PC-9 (cell line): Measurements from ENCODE around the gene KIF22. TPM values are rescaled to one million over a fixed set of nuclear protein-coding genes. Genes with fewer than 3 reads are reported as not detected.

ENCODE experiments used
- BruUV-seq: library from RNA; stranded (reverse); fragments of 400-500 nt; replicated peaks from 2 replicates; lab custom pipeline; 2021; lab: Mats Ljungman, UMichigan
- CTCF ChIA-PET: fragments of 300-600 bp; sonication (Branson Sonifier 250); formaldehyde crosslinking; loops from one replicate; lab custom pipeline; 2022; ENCODE audit warnings: antibody characterized with exemption; lab: Charles Lee
- POLR2A ChIA-PET: fragments of 300-600 bp; sonication (Branson Sonifier 250); formaldehyde crosslinking; loops from one replicate; lab custom pipeline; 2022; ENCODE audit warnings: antibody characterized with exemption; ENCODE audit not compliant: unreplicated experiment; lab: Charles Lee
- DNase-seq, 2 experiments: peaks; one replicate each; pipeline versions ENCODE4 v3.0.0 to v3.0.0-alpha.2; 2015 to 2022; ENCODE audit warnings: mixed read lengths in 1 of 2
- H2AFZ ChIP-seq: fragments of 200-600 bp; sonication (generic); 2 replicates; pipeline ENCODE4 v1.8.1; 2017; ENCODE audit warnings: antibody characterized with exemption
- H3F3A ChIP-seq: fragments of 200-600 bp; sonication (generic); 2 replicates; pipeline ENCODE4 v1.8.1; 2017; ENCODE audit warnings: antibody characterized with exemption, mild to moderate bottlenecking, low read depth; ENCODE audit not compliant: insufficient read depth
- H3K27ac ChIP-seq: fragments of 200-600 bp; sonication (generic); 2 replicates; pipeline ENCODE4 v1.6.1; 2016; ENCODE audit warnings: mixed run types
- H3K27me3 ChIP-seq: fragments of 200-600 bp; sonication (generic); 2 replicates; pipeline ENCODE4 v1.6.1; 2016; ENCODE audit warnings: low read depth, mixed run types; ENCODE audit not compliant: insufficient read depth
- H3K36me3 ChIP-seq: fragments of 200-600 bp; sonication (generic); 2 replicates; pipeline ENCODE4 v1.6.1; 2016; ENCODE audit warnings: low read depth, mixed run types
- H3K4me1 ChIP-seq: fragments of 200-600 bp; sonication (generic); replicated peaks from 2 replicates; pipeline ENCODE4 v1.6.1; 2016; ENCODE audit warnings: mixed run types; ENCODE audit not compliant: insufficient read depth
- H3K4me2 ChIP-seq: fragments of 200-600 bp; sonication (generic); 2 replicates; pipeline ENCODE4 v1.6.1; 2017; ENCODE audit warnings: mixed run types
- H3K4me3 ChIP-seq: fragments of 200-600 bp; sonication (generic); 2 replicates; pipeline ENCODE4 v1.6.1; 2016; ENCODE audit warnings: mixed run types
- H3K79me2 ChIP-seq: fragments of 200-600 bp; sonication (generic); 2 replicates; pipeline ENCODE4 v1.6.1; 2017; ENCODE audit warnings: low read depth, mixed run types
- H3K9me2 ChIP-seq: fragments of 200-600 bp; sonication (generic); 2 replicates; pipeline ENCODE4 v1.8.1; 2017; ENCODE audit warnings: mild to moderate bottlenecking; ENCODE audit not compliant: insufficient read depth
- H3K9me3 ChIP-seq: fragments of 200-600 bp; sonication (generic); 2 replicates; pipeline ENCODE4 v1.8.1; 2016; ENCODE audit warnings: low read depth; ENCODE audit not compliant: insufficient read depth
- H4K20me1 ChIP-seq: fragments of 200-600 bp; sonication (generic); 2 replicates; pipeline ENCODE4 v1.8.1; 2017; ENCODE audit not compliant: insufficient read depth
- CTCF ChIP-seq: fragments of 200-600 bp; sonication (generic); conservative IDR thresholded peaks from 2 replicates; pipeline ENCODE4 v1.6.1; 2017; ENCODE audit warnings: mixed run types, antibody characterized with exemption, mild to moderate bottlenecking, moderate library complexity
- EZH2 ChIP-seq: fragments of 200-600 bp; sonication (generic); IDR thresholded peaks from 2 replicates; pipeline ENCODE4 v1.8.0; 2017; ENCODE audit warnings: antibody characterized with exemption, low read depth
- intact Hi-C: fragments of 100-400 bp; cut with micrococcal nuclease; formaldehyde crosslinking; loops from one replicate; pipeline ENCODE4 v1.10.0; 2022; ENCODE audit not compliant: unreplicated experiment
- total RNA-seq: library from RNA; stranded (reverse); gene quantifications from 2 replicates; pipeline ENCODE4 v1.2.3, GENCODE V29; 2021

The KIF22 gene
- total RNA-seq, 1 experiment from 2014 or later, result 179 TPM

- ChIA-PET POLR2A (interaction anchor here (0.6 kb wide), 1 partner anchor 11 kb away, joined by 4 read pairs; no protein-coding TSS in a partner anchor), CTCF (no interaction called here)
- Histone ChIP-seq H3K79me2 (peaks cover 29% of the 10 kb centered on the region), H3K27me3 (no peaks in the 10 kb centered on the region), H3K4me3 (no peak overlapping the region), H3K4me1 (peaks cover 54% of the 10 kb centered on the region), H2AFZ (no peak overlapping the region), H3K36me3 (0 out of 2 replicates have a peak, but pooled peaks cover 9% of the 10 kb centered on the region), H3K9me3 (no peaks in the 10 kb centered on the region), H3K4me2 (peak overlapping the region; percentile 91), H4K20me1 (peaks cover 10% of the 10 kb centered on the region; the same call in 1 of the 2 replicates), H3K27ac (no peak overlapping the region), H3K9me2 (no peaks in the 10 kb centered on the region), H3F3A (peaks cover 58% of the 10 kb centered on the region)
- DNase-seq, result no peak
- TF ChIP-seq EZH2 (no peak), CTCF (no peak)
- BruUV-seq, result no TSS peak
- intact Hi-C loops, result loop anchor here (10.0 kb wide), 1 partner anchor 218 kb away; no protein-coding TSS in a partner anchor
These were observed 22.4 kb downstream of the KIF22 start for GRCh38 chr16:29812754-29813643.

GRCh38 chr16:29813644-29814562 is 23.4 kb downstream of the KIF22 start:
- Histone ChIP-seq H3K9me2 (no peaks in the 10 kb centered on the region), H3K4me2 (no peak overlapping the region), H4K20me1 (0 out of 2 replicates have a peak, but pooled peaks cover 3% of the 10 kb centered on the region), H3K36me3 (0 out of 2 replicates have a peak, but pooled peaks cover 2% of the 10 kb centered on the region), H3K4me1 (peaks cover 48% of the 10 kb centered on the region), H3K4me3 (no peak overlapping the region), H3K27me3 (no peaks in the 10 kb centered on the region), H3F3A (peaks cover 58% of the 10 kb centered on the region), H3K79me2 (peaks cover 28% of the 10 kb centered on the region), H3K27ac (no peak overlapping the region), H3K9me3 (no peaks in the 10 kb centered on the region), H2AFZ (no peak overlapping the region)
- ChIA-PET POLR2A (interaction anchor here (0.6 kb wide), 1 partner anchor 202 kb away, joined by 14 read pairs; no protein-coding TSS in a partner anchor), CTCF (interaction anchor here (0.6 kb wide), 1 partner anchor 38 kb away, joined by 9 read pairs; no protein-coding TSS in a partner anchor)
- no peak for TF ChIP-seq CTCF
- no peak for TF ChIP-seq EZH2
- intact Hi-C loops, result loop anchor here (10.0 kb wide), 1 partner anchor 219 kb away; no protein-coding TSS in a partner anchor
- DNase-seq, result no peak
- BruUV-seq, result no TSS peak
